HG02943 (cell line): ENCODE results near the gene KCNJ15.

Experiments
- ATAC-seq: cut with Tn5 transposase; IDR thresholded peaks from one replicate; pipeline ENCODE4 v1.9.1; 2021; ENCODE audit warnings: mild to moderate bottlenecking, low read depth, moderate library complexity; ENCODE audit not compliant: unreplicated experiment

Gene KCNJ15

DNA sequence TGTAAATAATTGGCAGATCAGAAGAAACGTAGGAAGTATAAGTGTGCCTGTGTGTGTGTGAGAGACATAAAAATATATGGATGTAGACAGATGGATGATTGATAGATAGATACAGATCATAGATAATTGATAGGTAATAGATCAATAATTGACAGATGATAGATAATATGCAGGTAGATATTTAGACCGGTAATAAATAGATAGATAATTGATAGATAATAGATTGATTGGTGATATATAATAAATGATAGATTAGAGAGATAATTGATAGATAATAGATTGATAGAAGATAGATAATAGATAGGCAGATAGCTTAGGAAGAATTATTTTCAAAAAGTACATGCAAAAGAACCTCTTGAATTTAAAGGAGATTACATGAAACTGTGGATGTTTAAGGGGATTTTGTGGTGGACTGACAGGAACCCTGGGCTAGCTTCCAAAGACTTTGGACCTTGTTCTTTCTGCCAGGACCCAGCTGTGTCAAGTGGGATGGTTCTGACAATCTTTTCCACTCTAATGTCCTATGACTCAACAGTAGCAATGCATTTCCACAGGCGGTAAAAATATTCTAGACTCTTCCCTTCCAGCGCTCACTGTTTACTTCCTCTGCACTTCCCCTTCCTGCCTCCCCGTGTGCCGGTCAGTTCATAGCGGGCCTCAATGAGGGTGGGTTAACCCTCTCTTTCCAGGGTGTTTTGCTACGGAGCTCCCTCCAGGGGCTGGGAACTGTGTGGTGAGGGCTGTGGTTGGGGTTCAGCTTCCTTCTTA lies 39.4 kb downstream of the KCNJ15 start:
- no peak for ATAC-seq

- no peak for ATAC-seq
These were observed 40.4 kb downstream of the KCNJ15 start for GRCh38 chr21:38297194-38297631.

DNA sequence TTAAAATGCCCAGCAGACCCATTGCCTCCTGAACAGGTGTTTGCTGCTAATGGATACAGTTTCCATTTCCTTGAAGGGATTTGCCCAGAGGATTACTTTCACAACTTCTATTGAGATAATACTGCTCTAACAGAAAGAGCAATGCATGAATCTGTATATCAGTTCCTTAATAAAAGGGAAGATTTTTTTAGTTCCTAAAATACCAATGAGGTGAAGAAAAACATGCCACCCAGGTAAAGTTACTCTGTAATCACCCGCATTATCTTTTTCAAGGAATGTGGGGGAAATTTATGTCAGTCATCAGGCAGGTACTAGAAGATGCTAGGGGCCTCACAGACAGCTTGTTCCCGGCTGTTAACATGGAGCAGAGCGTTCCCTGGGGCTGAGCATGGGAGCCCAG lies 41.1 kb downstream of the KCNJ15 start:
- ATAC-seq, result no peak

DNA sequence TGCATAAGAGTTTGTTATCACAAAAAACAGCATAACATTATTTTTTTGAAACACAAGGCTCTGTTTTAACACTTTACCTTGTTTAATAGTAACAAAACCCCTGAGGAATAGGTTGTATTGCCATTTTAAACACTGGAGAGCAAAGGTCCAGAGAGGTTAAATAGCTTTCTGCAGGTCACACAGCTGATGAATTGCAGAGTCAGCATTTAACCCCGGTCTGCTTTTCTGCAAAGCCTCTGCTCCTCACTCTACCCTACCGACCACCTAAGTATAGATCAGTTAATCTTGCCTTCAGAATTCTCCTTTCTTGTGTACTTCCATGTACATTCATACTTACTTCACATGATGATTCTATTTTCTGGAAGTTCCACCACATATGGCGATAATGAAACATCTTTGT lies 42.0 kb downstream of the KCNJ15 start:
- no peak for ATAC-seq

- ATAC-seq, result no peak
These were observed 42.9 kb downstream of the KCNJ15 start for GRCh38 chr21:38299671-38300070.

- ATAC-seq, result no peak
These were observed 43.4 kb downstream of the KCNJ15 start for GRCh38 chr21:38300141-38300578.

DNA sequence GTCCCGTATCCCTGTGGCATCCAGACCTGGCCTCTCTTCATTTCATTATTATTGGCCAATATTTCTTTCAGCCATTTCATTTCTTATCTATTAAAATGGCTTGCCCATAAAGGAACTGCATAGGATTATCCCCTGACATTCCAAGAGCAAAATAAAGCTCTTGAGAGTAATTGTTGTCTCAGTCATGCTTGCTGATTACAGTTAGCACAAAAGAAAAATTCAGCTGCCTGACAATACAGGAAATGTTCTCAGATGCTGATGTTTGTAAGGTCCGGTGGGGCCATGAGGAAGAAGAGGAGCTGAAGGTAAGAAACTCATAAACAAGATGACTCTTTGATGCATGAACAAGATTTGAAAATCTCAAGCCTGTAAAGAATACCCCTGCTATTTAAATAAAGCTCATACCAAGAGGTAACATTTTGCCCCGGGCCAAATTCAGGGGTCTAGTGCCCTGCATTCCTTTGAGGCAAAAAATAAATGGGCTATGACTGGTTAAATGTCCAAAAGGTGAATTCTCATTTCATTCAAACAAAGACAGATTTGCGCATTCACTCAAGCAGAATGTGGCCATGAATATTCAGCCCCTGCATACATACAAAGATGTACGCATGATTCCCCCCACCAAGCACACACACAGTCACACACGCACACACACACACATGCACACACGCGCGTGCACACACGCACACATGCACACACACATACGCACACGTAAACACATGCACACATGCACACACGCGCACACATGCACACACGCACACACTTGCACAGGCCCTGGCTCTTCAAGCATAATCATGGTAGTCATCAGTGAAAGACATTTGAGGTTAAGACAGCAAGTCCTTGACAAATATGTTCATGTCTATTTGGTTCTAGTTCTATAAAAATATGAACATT lies 44.8 kb downstream of the KCNJ15 start:
- no peak for ATAC-seq

DNA sequence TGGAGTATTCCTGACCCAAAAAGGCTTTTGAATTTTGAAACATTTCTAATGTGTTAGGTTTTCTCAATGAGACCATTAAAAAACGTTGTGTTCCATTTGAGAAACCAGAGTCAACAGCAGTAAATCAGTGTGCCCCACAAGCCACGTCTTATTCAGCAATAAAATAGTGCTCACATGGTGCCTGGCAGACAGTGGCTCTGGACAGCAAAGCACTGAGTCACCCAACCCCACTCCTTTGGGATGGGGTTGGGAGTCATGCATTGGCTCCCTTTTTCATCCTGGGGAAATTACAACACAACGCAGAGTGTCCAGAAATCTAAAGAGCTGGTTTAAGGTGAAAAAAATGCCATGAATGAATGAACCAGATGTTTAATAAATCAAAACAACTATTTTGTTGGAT lies 46.5 kb downstream of the KCNJ15 start:
- no peak for ATAC-seq

GRCh38 chr21:38306433-38307141 lies 49.8 kb downstream of the KCNJ15 start:
- ATAC-seq, result no peak

DNA sequence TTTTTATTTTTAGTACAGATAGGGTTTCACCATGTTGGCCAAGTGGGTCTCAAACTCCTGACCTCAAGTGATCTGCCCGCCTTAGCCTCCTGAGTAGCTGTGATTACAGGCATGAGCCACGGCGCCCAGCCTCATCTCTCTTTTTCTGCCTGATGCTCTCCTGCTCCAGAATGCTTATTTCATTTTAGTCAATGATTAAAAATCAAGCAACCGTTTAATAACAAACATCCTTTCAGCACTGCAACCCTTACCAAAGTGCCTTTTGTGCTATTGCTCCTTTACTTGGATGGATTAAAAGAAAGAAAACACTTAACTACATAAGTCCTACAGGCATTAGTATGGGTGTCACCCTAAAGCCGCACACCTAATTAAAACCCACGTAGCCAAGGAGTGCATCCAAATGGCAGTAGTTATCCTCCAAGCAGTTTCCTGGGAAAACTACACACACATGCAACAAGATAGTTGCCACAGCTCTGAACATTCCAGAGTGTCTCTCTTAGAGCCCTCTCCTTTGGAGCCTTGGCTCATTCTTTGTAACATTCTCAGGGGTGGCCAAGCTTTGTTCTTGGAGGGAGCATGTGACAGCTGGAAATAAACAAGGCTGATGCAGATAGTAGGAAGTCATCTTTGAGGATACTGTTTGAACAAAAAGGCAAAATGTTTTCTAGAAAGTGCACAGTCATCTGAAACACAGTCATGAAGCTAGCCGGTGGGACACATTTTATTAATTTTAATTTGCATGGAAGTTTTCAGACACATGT lies 51.2 kb downstream of the KCNJ15 start:
- ATAC-seq, result no peak

DNA sequence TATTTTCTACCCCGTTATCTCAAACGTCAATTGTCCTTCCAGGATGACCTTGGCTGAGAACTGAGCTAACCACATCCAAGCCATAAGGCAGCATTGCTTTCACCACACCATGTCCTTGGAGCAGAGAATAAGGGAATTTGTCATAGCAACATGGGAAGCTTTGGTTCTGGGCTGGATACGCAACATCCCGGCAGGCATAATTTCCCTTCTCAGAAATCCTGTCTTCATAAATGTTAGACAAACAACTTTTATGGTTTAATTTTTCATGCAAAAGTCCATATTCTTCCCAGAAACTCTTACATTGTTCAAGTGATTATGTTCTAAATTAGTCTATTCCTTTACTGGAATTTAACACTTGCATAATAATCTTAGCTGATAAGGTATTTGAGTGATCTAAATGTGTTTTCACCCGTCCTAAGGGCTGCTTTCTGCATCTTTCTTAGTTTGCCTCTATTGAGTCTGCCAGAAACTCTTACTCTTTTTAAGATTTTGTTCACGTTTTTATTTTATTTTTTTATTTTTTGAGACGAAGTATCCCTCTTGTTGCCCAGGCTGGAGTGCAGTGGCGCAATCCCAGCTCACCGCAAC lies 51.8 kb downstream of the KCNJ15 start:
- ATAC-seq, result no peak

GRCh38 chr21:38310646-38311485 lies 54.1 kb downstream of the KCNJ15 start:
- no peak for ATAC-seq

- no peak for ATAC-seq
These were observed 55.0 kb downstream of the KCNJ15 start for GRCh38 chr21:38311765-38312164.

- no peak for ATAC-seq
These were observed 56.0 kb downstream of the KCNJ15 start for GRCh38 chr21:38312822-38313221.

DNA sequence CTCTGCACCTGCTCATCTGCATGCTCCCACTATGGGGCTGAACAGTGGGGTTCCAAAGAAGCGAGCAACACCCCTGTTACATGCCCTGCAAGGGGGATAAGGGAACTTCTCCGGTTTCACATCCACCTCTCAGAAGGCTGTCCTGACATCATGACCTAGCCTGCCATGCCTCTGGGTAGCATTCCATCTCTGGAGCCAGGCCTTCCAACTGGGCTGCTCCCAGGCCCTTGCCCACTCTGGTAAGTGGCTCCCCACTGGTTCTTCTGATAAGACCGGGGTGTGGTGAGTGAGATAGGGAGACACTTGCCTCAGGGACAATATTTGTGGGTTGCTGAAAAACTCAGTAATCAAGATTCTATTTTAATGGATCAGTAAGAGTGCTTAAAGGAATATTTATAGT lies 57.8 kb downstream of the KCNJ15 start:
- ATAC-seq, result no peak

DNA sequence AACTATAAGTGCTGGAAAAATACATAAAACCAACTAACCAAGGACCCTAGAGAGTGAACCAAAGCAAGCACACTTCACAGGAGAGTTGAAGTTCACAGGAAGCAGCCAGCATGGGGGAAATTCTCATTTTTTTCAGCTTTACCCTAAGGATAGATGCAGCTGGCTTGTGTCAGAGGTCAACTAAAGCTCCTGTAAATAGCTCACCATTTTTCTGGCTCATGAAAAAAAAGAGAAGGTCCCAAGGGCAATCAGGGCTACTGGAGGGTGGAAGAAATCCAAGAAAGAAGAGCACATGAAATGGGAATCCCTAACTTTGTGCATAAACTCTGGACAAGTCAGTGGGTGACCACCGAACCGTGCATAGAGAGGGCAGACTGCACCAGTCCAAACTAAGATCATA lies 58.3 kb downstream of the KCNJ15 start:
- no peak for ATAC-seq

GRCh38 chr21:38319781-38320180 lies 63.0 kb downstream of the KCNJ15 start:
- no peak for ATAC-seq

DNA sequence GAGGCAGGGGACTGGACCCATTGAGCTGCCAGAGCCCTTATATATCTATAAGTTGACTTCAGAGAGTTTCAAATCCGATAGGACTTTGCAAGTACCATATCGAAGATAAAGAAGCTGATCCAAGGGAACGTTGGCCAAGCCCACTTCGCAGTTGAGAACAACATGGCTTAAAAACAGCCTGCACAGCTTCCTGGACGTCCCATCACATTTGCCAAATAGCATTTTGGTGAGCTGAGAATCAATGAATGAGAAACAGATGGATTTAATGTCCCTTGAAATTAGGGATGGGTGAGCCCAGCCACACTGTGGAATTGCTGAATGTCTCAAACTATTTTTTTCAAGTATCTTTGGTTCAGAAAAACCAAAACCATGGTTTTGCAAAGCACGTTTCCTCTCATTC lies 64.8 kb downstream of the KCNJ15 start:
- no peak for ATAC-seq

DNA sequence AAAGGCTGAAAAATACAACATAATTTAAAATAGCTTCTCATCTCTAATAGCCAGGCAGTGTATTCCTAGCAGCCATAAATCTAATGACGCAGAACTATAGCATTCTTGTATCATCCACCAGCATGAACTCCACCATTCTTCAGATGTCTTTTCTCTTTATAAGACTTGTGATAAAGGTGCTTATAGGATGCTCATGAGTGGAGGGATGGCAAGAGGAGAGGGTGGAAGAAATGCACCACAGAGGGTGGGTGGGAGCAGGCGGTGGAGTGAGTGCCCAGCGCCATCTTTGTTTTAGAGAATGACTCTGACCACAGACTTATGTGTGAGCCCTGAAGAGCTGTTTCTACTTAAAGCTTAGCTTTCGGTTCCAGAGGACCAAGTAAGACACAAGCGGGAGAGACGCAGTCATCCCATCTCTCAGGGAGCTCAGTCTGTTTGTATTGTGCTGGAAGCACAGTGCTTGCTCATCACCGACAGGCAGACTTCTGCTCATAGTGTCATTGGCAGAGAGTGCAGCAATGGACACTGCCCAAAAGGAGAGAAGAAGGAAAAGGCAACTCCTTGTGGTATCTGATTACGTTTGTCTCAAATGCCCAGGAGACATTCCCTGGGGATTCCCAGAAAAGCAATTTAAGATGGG lies 65.6 kb downstream of the KCNJ15 start:
- ATAC-seq, result no peak
